NB4 (cell line): ENCODE data around the gene SPDL1.
"Not testable (repeated sequence)": the region's sequence is repeated elsewhere in the genome, so short reads cannot be mapped to it uniquely, and the experiment has no call there.

ENCODE experiments used
- DNase-seq: peaks from one replicate; pipeline ENCODE4 v3.0.0; 2010; ENCODE audit warnings: low read depth
- H3K4me3 ChIP-seq: one replicate; pipeline ENCODE4 v1.5.1; 2011; ENCODE audit warnings: mild to moderate bottlenecking, low read depth, low read length, moderate library complexity
- CTCF ChIP-seq: IDR thresholded peaks from one replicate; pipeline ENCODE4 v1.5.1; 2012; ENCODE audit warnings: low read depth, low read length
- MAX ChIP-seq: IDR thresholded peaks from 2 replicates; pipeline ENCODE4 v1.6.1; 2011; ENCODE audit warnings: low read depth, low read length
- MYC ChIP-seq: IDR thresholded peaks from 2 replicates; pipeline ENCODE4 v1.6.1; 2011; ENCODE audit warnings: low read depth, low read length
- POLR2A ChIP-seq: IDR thresholded peaks from 2 replicates; pipeline ENCODE4 v1.6.1; 2011; ENCODE audit warnings: mild to moderate bottlenecking; ENCODE audit not compliant: insufficient read length; ENCODE audit errors: extremely low read depth

Gene SPDL1

GRCh38 chr5:169615561-169615960, 32.0 kb downstream of the SPDL1 start:
- no peak overlapping the region for H3K4me3 ChIP-seq
- DNase-seq, result no peak
- no peak for TF ChIP-seq MYC
- TF ChIP-seq CTCF, result no peak
- TF ChIP-seq MAX, result no peak
- no peak for TF ChIP-seq POLR2A

- DNase-seq, H3K4me3 ChIP-seq: not testable (repeated sequence)
Measured at GRCh38 chr5:169624307-169624706, 40.7 kb downstream of the SPDL1 start.

GRCh38 chr5:169626779-169627178, 43.2 kb downstream of the SPDL1 start:
- no peak overlapping the region for H3K4me3 ChIP-seq
- TF ChIP-seq POLR2A, result no peak
- TF ChIP-seq CTCF, result no peak
- no peak for TF ChIP-seq MYC
- DNase-seq, result no peak

GRCh38 chr5:169627551-169627950, 44.0 kb downstream of the SPDL1 start:
- DNase-seq, result no peak
- no peak overlapping the region for H3K4me3 ChIP-seq
- TF ChIP-seq POLR2A, result no peak
- no peak for TF ChIP-seq CTCF
- no peak for TF ChIP-seq MYC
- TF ChIP-seq MAX, result no peak

- no peak for DNase-seq
- TF ChIP-seq POLR2A, result no peak
- no peak for TF ChIP-seq MAX
Measured at GRCh38 chr5:169628892-169629291, 45.3 kb downstream of the SPDL1 start.

GRCh38 chr5:169629847-169630548, 46.4 kb downstream of the SPDL1 start:
- no peak for TF ChIP-seq POLR2A

More at GRCh38 chr5:169628892-169629291, 45.3 kb downstream of the SPDL1 start:
- no peak overlapping the region for H3K4me3 ChIP-seq

GRCh38 chr5:169631360-169631759, 47.8 kb downstream of the SPDL1 start:
- peak; percentile 29 for DNase-seq
- H3K4me3 ChIP-seq, result no peak overlapping the region
- no peak for TF ChIP-seq MAX
- TF ChIP-seq POLR2A, result no peak
- TF ChIP-seq MYC, result no peak
- no peak for TF ChIP-seq CTCF

More at GRCh38 chr5:169629847-169630548, 46.4 kb downstream of the SPDL1 start:
- no peak overlapping the region for H3K4me3 ChIP-seq
- no peak for DNase-seq
